Lung microvascular endothelial cell (primary cell): ENCODE data around the gene ATF2. TPM values are rescaled to one million over a fixed set of nuclear protein-coding genes. Genes with fewer than 3 reads are reported as not detected.

Source experiments
- DNase-seq, 2 donors: peaks; one replicate each; pipeline versions ENCODE4 v3.0.0 to v3.0.0-alpha.2; 2010; ENCODE audit warnings: low read depth in 2 of 2
- total RNA-seq: library from RNA; depleted of rRNA; stranded (reverse); fragments of >200 nt; gene quantifications from 2 replicates; pipeline ENCODE4 v1.2.1, GENCODE V29; 2014

The ATF2 gene
- total RNA-seq, 1 donor from 2014 or later, result 44.4 TPM

DNA sequence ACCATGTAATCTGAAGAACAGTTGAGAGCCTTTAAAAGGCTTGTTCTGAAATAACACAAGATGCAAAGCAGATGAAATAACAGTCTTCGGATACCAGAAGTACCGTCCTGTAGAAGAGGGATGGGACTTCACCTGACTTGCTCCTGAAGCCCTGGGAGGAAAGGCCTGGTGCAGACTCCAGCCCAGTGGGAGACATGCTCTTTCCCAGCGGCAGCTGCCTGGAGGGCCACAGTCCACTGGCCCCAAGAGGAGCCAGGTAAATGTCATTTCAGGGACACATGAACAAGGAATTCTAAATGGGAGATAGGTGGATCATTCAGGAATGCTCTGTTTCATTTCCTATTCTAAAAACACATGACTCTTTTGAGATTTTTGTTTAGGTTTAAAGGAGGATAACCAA, 140.2 kb downstream of the ATF2 start:
- DNase-seq, result no peak

DNA sequence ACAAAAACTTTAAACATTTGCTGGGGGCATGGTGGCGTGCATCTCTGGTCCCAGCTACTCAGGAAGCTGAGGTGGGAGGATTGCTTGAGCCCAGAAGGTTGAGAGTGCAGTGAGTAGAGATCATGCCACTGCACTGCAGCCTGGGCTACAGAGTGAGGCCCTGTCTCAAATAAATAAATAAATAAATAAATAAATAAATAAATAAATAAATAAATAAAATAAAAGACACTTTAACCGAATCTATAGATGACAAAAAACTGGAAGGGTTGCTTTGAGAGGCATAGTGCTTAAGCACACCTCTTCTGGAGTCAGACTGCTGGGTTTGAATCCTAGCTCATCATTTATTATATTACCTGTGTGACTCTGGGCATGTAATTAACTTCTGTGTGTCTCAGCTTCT, 141.6 kb downstream of the ATF2 start:
- no peak for DNase-seq

DNA sequence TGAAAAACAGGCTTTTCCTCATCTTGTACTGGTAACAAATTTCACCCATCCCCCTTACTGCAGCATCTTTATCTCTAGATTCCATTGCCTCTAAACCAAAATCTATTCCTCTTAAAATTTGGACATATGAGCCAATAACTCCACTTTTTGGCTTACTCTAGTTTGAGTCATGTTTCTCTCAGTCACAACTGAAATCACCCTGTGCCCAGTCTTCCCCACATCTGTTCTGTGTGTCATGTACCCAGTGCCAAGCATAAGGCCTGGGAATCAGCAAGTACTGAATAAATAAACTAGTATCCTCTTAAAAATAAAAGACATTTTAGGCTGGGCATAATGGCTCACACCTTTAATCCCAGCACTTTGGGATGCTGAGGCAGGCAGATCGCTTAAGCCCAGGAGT, 142.1 kb downstream of the ATF2 start:
- no peak for DNase-seq

DNA sequence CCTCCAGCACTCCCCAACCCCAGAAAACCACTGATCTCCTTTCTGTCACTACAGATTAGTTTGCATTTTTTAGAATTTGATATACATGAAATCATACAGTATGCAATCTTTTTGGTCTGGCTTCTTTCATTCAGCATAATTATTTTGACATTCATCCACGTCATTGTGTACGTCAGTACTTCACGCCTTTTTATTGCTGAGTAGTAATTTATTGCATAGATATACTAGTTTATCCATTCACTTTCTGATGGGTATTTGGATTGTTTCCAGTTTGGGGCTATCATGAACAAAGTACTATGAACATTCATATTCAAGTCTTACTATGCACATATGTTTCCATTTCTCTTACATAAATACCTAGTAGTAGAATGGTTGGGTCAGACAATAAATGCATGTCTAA, 142.8 kb downstream of the ATF2 start:
- no peak for DNase-seq

DNA sequence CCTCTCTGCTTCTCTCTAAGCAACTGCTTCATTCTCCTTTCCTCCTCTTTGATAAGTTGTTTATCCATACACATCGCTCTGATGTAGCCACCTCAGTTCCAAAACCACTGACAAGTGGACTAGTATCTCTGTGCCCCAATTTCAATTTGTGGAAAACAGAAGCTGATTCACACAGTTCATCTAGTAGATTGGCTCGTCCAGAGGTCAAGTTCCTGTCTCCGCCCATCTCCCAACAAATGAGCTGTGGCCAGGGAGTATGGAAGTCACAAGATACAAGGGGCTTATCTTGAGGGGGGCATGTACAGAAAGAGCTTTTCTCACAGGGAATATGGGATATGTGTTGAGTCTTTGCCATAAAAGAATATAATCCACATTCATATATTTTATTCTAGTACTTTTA, 145.1 kb downstream of the ATF2 start:
- no peak for DNase-seq

Other genes starting within 250 kb of the ATF2 start
- gene CHN1, start 162.8 kb downstream of the ATF2 start, total RNA-seq, result 8.1 and 8.5 TPM in 2 replicates
- gene ATP5MC3, start 13.5 kb upstream of the ATF2 start, total RNA-seq, result 53.4 and 74.5 TPM in 2 replicates